Measurements from ENCODE around the gene SMAD5. TPM values are rescaled to one million over a fixed set of nuclear protein-coding genes. Genes with fewer than 3 reads are reported as not detected.

SMAD5 gene
- total and polyA plus RNA-seq, 2 of the 4 experiments (the other 2 are of a cell fraction): 37.4 to 101 TPM

DNA sequence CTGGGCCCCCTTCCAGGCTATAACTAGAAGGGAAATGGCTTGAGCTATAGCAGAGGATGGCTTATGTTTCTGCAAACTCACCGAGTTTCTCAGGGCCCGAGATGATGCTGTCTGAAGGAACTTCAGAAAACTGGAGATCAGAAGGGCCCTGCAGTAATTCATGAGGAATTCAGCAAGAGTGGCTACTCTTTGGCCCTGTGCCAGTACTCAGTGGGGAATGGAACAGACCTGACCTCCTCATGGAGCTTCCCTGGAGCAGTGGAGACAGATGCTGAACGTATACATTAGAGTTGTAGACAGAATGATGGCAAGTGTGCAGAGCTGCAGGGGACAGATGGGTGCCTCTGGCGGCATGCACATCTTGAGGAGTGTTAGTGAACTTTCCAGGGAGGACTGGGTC is 77.6 kb downstream of the SMAD5 start:
- ChIA-PET POLR2A (ENCODE audit: unreplicated experiment) (no interaction called here), CTCF (interaction anchor here (0.9 kb wide), 1 partner anchor 322 kb away, joined by 3 read pairs; no protein-coding TSS in a partner anchor)
- H3K14ac ChIP-seq (replicated peaks; ENCODE audit: low read depth, low read length): no peak overlapping the region
- no peak overlapping the region for H4K91ac ChIP-seq (ENCODE audit: insufficient read depth, low read depth, low read length)
- no peak overlapping the region for H2AFZ ChIP-seq (replicated peaks; ENCODE audit: low read length, poor library complexity)
- H2BK15ac ChIP-seq (ENCODE audit: low read depth, low read length): no peak overlapping the region
- BruUV-seq (replicated peaks): no TSS peak
- no peak overlapping the region for H3K23ac ChIP-seq (ENCODE audit: low read depth, low read length)
- no peaks in the 10 kb centered on the region for H3K9me1 ChIP-seq (ENCODE audit: insufficient read depth, low read length)
- no peak overlapping the region for H3K9ac ChIP-seq (ENCODE audit: low read depth, low read length)
- peaks cover 35% of the 10 kb centered on the region for H3K27me3 ChIP-seq (ENCODE audit: control insufficient read depth, insufficient read depth, low read length)
- no peak overlapping the region for H2AK5ac ChIP-seq (ENCODE audit: low read depth, low read length)
- H2BK20ac ChIP-seq (ENCODE audit: low read depth, low read length): no peak overlapping the region
- H3K4me3 ChIP-seq (ENCODE audit: insufficient read depth, low read depth, low read length): no peak overlapping the region
- intact Hi-C loops (cut with micrococcal nuclease): loop anchor here (10.0 kb wide), 1 partner anchor 645 kb away; no protein-coding TSS in a partner anchor
- no peak overlapping the region for H3K4ac ChIP-seq (ENCODE audit: low read depth, low read length)
- H4K8ac ChIP-seq (ENCODE audit: low read depth in 2 of 2, low read length in 2 of 2): no peak overlapping the region
- no peaks in the 10 kb centered on the region for H3K36me3 ChIP-seq (ENCODE audit: control insufficient read depth, insufficient read depth, low read length)
- H2AK9ac ChIP-seq (replicated peaks; ENCODE audit: low read depth, low read length, poor library complexity): no peak overlapping the region
- TF ChIP-seq MAZ (IDR thresholded peaks at IDR 0.05; ENCODE audit: borderline replicate concordance, low read depth, low read length) (no peak), RAD21 (IDR thresholded peaks at IDR 0.05; ENCODE audit: low read length) (no peak), MAFK (IDR thresholded peaks at IDR 0.05; ENCODE audit: low read depth, low read length) (no peak), CEBPB (IDR thresholded peaks at IDR 0.05; ENCODE audit: low read depth, low read length) (no peak), CHD1 (IDR thresholded peaks at IDR 0.05; ENCODE audit: low read depth, low read length) (no peak), SMC3 (IDR thresholded peaks at IDR 0.05; ENCODE audit: low read depth, low read length) (no peak), POLR2A (IDR thresholded peaks at IDR 0.05; ENCODE audit: low read depth, low read length) (no peak), RCOR1 (IDR thresholded peaks at IDR 0.05; ENCODE audit: insufficient replicate concordance, low read length) (no peak), MXI1 (IDR thresholded peaks at IDR 0.05; ENCODE audit: borderline replicate concordance, low read depth, low read length) (no peak), USF2 (IDR thresholded peaks at IDR 0.05; ENCODE audit: low read depth, low read length) (no peak), FOS (IDR thresholded peaks at IDR 0.05; ENCODE audit: low read depth, low read length) (no peak)
- TF ChIP-seq, protein P1, sequence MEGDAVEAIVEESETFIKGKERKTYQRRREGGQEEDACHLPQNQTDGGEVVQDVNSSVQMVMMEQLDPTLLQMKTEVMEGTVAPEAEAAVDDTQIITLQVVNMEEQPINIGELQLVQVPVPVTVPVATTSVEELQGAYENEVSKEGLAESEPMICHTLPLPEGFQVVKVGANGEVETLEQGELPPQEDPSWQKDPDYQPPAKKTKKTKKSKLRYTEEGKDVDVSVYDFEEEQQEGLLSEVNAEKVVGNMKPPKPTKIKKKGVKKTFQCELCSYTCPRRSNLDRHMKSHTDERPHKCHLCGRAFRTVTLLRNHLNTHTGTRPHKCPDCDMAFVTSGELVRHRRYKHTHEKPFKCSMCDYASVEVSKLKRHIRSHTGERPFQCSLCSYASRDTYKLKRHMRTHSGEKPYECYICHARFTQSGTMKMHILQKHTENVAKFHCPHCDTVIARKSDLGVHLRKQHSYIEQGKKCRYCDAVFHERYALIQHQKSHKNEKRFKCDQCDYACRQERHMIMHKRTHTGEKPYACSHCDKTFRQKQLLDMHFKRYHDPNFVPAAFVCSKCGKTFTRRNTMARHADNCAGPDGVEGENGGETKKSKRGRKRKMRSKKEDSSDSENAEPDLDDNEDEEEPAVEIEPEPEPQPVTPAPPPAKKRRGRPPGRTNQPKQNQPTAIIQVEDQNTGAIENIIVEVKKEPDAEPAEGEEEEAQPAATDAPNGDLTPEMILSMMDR (conservative IDR thresholded peaks at IDR 0.05; ENCODE audit: low read depth, low read length): no peak
- dilution Hi-C loops (cut with HindIII; ENCODE audit: low sequenced_read_pairs, unreplicated experiment): no loop called here
- no peak overlapping the region for H3K27ac ChIP-seq (ENCODE audit: insufficient read depth, low read length)
- no peak overlapping the region for H3K18ac ChIP-seq (ENCODE audit: low read depth, low read length)
- H3K9me3 ChIP-seq (ENCODE audit: control insufficient read depth, insufficient read depth, low read length): no peaks in the 10 kb centered on the region; the same call in 1 of the 2 replicates
- in situ Hi-C loops (cut with MboI; ENCODE audit: low sequenced_read_pairs): loop anchor here (5.0 to 25.0 kb wide), 2 partner anchors 323 to 648 kb away; no protein-coding TSS in a partner anchor
- no peak overlapping the region for H3K56ac ChIP-seq (ENCODE audit: extremely low read depth, insufficient read depth, low read length)
- H4K5ac ChIP-seq (ENCODE audit: low read depth, low read length): no peak overlapping the region
- no peak overlapping the region for H2BK120ac ChIP-seq (ENCODE audit: low read depth, low read length)
- peaks cover 3% of the 10 kb centered on the region; the same call in 1 of the 2 replicates for H4K20me1 ChIP-seq (ENCODE audit: insufficient read depth, low read length)
- DNase-seq: no peak
- H3K4me2 ChIP-seq (ENCODE audit: low read depth, low read length): no peak overlapping the region
- no peak for ATAC-seq (ENCODE audit: low read depth)
- H3K4me1 ChIP-seq (ENCODE audit: control insufficient read depth, insufficient read depth, low read length): no peaks in the 10 kb centered on the region
- no peaks in the 10 kb centered on the region for H3K79me1 ChIP-seq (ENCODE audit: low read depth in 1 of 2, low read length in 2 of 2)
- H2BK5ac ChIP-seq (ENCODE audit: low read depth, low read length, poor library complexity, severe bottlenecking): no peak overlapping the region
- 23% methylated on average over 3 of the region's 4 CpGs; no CpG with 5 or more reads in 1 of the 2 experiments for WGBS, 2 experiments (ENCODE audit: extremely low coverage in 2 of 2, insufficient read length in 1 of 2)
